Measurements from ENCODE around the gene RSPH1. TPM values are rescaled to one million over a fixed set of nuclear protein-coding genes. Genes with fewer than 3 reads are reported as not detected.
A peak's percentile ranks its signal among the peaks of the same experiment; 100 is the strongest.

Gene RSPH1
- polyA plus RNA-seq, 2 of the 4 experiments (the other 2 are of a cell fraction): 0.71 to 0.85 TPM

- no peak for TF ChIP-seq RNF2 (IDR thresholded peaks at IDR 0.05; ENCODE audit: borderline replicate concordance, low read depth)
- TF ChIP-seq TFCP2L1 (CRISPR knock-in tag; IDR thresholded peaks at IDR 0.05): no peak
Observed at GRCh38 chr21:42541618-42542017, 45.6 kb upstream of the RSPH1 start (continued).

DNA sequence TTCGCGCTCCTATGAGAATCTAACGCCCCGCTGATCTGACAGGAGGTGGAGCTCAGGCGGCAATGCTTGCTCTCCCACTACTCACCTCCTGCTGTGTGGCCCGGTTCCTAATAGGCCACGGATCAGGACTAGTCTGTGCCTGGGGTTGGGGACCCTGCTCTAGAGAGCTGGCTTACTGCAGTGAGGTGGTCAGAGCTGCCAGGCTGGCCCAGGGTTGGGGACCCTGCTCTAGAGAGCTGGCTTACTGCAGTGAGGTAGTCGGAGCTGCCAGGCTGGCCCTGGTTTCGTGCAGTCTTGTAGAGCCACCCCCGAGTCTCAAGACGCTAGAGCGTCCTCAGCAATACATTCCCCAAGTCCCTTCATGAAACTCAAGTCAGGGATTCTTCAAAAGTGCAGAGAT is 45.1 kb upstream of the RSPH1 start:
- no peak for DNase-seq (ENCODE audit: low read depth in 1 of 2, low spot score in 1 of 2)
- H3K4me1 ChIP-seq: no peaks in the 10 kb centered on the region
- no peak overlapping the region for H3K4me2 ChIP-seq
- ChIA-PET CTCF (interaction anchor here (1.7 kb wide), 1 partner anchor 8 kb away, joined by 4 read pairs; no protein-coding TSS in a partner anchor), POLR2A (no interaction called here)
- no peak overlapping the region for H3K4me3 ChIP-seq
- WGBS (ENCODE audit: missing lambda C conversion rate): 81% methylated on average over 11 of the region's 12 CpGs
- H3K27ac ChIP-seq: no peak overlapping the region
- H3K9me3 ChIP-seq: no peaks in the 10 kb centered on the region
- FAIRE-seq: no peak
- TF ChIP-seq ZSCAN20 (CRISPR knock-in tag; IDR thresholded peaks at IDR 0.05) (no peak), KDM1A (IDR thresholded peaks at IDR 0.05; ENCODE audit: low read depth) (no peak), MYC (IDR thresholded peaks at IDR 0.05; ENCODE audit: borderline replicate concordance, low read length) (no peak), ZNF302 (CRISPR knock-in tag; IDR thresholded peaks at IDR 0.05) (no peak), RAD21 (conservative IDR thresholded peaks at IDR 0.05 in 1 of 2, IDR thresholded peaks at IDR 0.05 in 1 of 2) (no peak), ESRRA (IDR thresholded peaks at IDR 0.05; ENCODE audit: borderline replicate concordance, low read length) (no peak)
- no peak for ATAC-seq

DNA sequence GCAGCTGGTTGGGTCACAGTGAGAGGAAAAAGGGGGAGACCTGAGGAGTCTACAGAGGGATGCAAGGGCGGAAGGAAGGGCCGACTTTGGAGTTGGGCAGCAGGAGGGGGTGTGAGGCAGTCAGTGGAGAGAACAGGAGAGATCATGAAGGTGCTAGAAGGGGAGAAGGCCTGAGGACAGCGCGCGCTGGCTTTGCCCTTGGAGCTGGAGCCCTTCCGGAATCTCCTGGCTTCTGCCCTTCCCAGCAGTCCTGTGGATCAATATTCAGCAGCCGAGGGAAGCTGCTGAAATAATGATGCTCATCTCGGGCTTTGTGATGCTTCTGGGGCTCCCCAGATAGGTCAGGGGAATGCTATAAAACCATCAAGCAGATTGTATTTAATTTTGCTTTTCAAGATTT is 44.4 kb upstream of the RSPH1 start:
- Histone ChIP-seq H3K4me2 (no peak overlapping the region), H3K4me1 (no peaks in the 10 kb centered on the region), H3K27ac (no peak overlapping the region), H3K9me3 (no peaks in the 10 kb centered on the region), H3K4me3 (no peak overlapping the region)
- ChIA-PET POLR2A (no interaction called here), CTCF (no interaction called here)
- WGBS (ENCODE audit: missing lambda C conversion rate): 80% methylated on average over 8 of the region's 8 CpGs
- TF ChIP-seq SMC3 (IDR thresholded peaks at IDR 0.05) (no peak), HOXB5 (CRISPR knock-in tag; IDR thresholded peaks at IDR 0.05) (no peak), CTCF (IDR thresholded peaks at IDR 0.05) (no peak), HOXA7 (CRISPR knock-in tag; IDR thresholded peaks at IDR 0.05) (no peak)
- DNase-seq (ENCODE audit: low read depth in 1 of 2, low spot score in 1 of 2): no peak
- no peak for FAIRE-seq
- no peak for ATAC-seq

- H3K9me3 ChIP-seq: no peaks in the 10 kb centered on the region
- ChIA-PET CTCF (no interaction called here), POLR2A (no interaction called here)
- H3K4me1 ChIP-seq: no peaks in the 10 kb centered on the region
- ATAC-seq (no peak), DNase-seq (ENCODE audit: low read depth in 1 of 2, low spot score in 1 of 2) (no peak), FAIRE-seq (no peak)
- no peak overlapping the region for H3K4me2 ChIP-seq
- H3K27ac ChIP-seq: no peak overlapping the region
- TF ChIP-seq RAD21 (conservative IDR thresholded peaks at IDR 0.05 in 1 of 2, IDR thresholded peaks at IDR 0.05 in 1 of 2) (0 out of 5 replicates have a peak, but pooled peaks of 1 of the 2 experiments have one; percentile 17), RFX5 (IDR thresholded peaks at IDR 0.05) (no peak)
- no peak overlapping the region for H3K4me3 ChIP-seq
- 87% methylated on average over 6 of the region's 7 CpGs for WGBS (ENCODE audit: missing lambda C conversion rate)
Observed at GRCh38 chr21:42539931-42540343, 43.9 kb upstream of the RSPH1 start.

- no peak overlapping the region for H3K4me2 ChIP-seq
- CTCF ChIA-PET: interaction anchor here (1.2 kb wide), 1 partner anchor 9 kb away, joined by 5 read pairs; no protein-coding TSS in a partner anchor
- TF ChIP-seq TFCP2L1 (CRISPR knock-in tag; IDR thresholded peaks at IDR 0.05): no peak
- TF ChIP-seq MAX (IDR thresholded peaks at IDR 0.05): no peak
- no peak for TF ChIP-seq SMC3 (IDR thresholded peaks at IDR 0.05)
- TF ChIP-seq MYC (IDR thresholded peaks at IDR 0.05; ENCODE audit: borderline replicate concordance, low read length): no peak
- no peak for TF ChIP-seq RAD21 (conservative IDR thresholded peaks at IDR 0.05 in 1 of 2, IDR thresholded peaks at IDR 0.05 in 1 of 2)
- no peak for TF ChIP-seq CEBPB (IDR thresholded peaks at IDR 0.05)
- TF ChIP-seq ZFP36 (IDR thresholded peaks at IDR 0.05; ENCODE audit: borderline replicate concordance, partially characterized antibody): no peak
- no peaks in the 10 kb centered on the region for H3K4me1 ChIP-seq
- no peak overlapping the region for H3K4me3 ChIP-seq
- H3K9me3 ChIP-seq: no peaks in the 10 kb centered on the region
- FAIRE-seq: no peak
- DNase-seq (ENCODE audit: low read depth in 1 of 2, low spot score in 1 of 2): no peak
- 94% methylated on average over 17 of the region's 17 CpGs for WGBS (ENCODE audit: missing lambda C conversion rate)
- POLR2A ChIA-PET: no interaction called here
- no peak for ATAC-seq
- H3K27ac ChIP-seq: no peak overlapping the region
Observed at GRCh38 chr21:42539342-42539741, 43.3 kb upstream of the RSPH1 start.
